Gastrocnemius medialis (tissue), 4 donors: ENCODE data around the gene MYO18B. TPM values are rescaled to one million over a fixed set of nuclear protein-coding genes. Genes with fewer than 3 reads are reported as not detected.
A peak's percentile ranks its signal among the peaks of the same experiment; 100 is the strongest.

Experiments
- ATAC-seq, 2 donors: fragments of 150-250 bp; one replicate each; pipeline ENCODE4 v1.9.1; 2016
- DNase-seq, 2 donors: peaks; one replicate each; pipeline ENCODE4 v3.0.0-alpha.2; 2019
- H3K27ac ChIP-seq, 4 donors: fragments of 200-600 bp; sonication (generic); 1 replicate in 1 of 4; 2 replicates in 3 of 4; pipeline ENCODE4 v1.5.1; 2016 to 2018; ENCODE audit warnings: mild to moderate bottlenecking in 2 of 4, moderate library complexity in 1 of 4
- H3K27me3 ChIP-seq, 3 donors: fragments of 200-600 bp; sonication (generic) in 2 of 3; 1 replicate in 1 of 3; 2 replicates in 2 of 3; pipeline versions ENCODE4 v1.5.1 to v1.6.0; 2016 to 2019; ENCODE audit warnings: mild to moderate bottlenecking in 1 of 3, moderate library complexity in 1 of 3
- H3K36me3 ChIP-seq, 2 donors: fragments of 200-600 bp; sonication (generic) in 1 of 2; one replicate each; pipeline ENCODE4 v1.5.1; 2017 to 2018
- H3K4me1 ChIP-seq, 2 donors: fragments of 200-600 bp; sonication (generic) in 1 of 2; one replicate each; pipeline ENCODE4 v1.5.1; 2016 to 2017; ENCODE audit warnings: mild to moderate bottlenecking in 2 of 2
- H3K4me3 ChIP-seq, 4 donors: fragments of 200-600 bp; sonication (generic) in 3 of 4; 1 replicate in 1 of 4; 2 replicates in 3 of 4; pipeline ENCODE4 v1.5.1; 2016 to 2019; ENCODE audit warnings: mild to moderate bottlenecking in 2 of 4
- H3K9me3 ChIP-seq, 3 donors: fragments of 200-600 bp; sonication (generic) in 2 of 3; 1 replicate in 1 of 3; 2 replicates in 2 of 3; pipeline ENCODE4 v1.5.1; 2016 to 2019
- CTCF ChIP-seq, 5 experiments: fragments of 450-650 bp in 3 of 5; fragments of 200-600 bp in 2 of 5; sonication (generic) in 2 of 5; IDR thresholded peaks in 4 of 5; conservative IDR thresholded peaks in 1 of 5; 1 replicate in 4 of 5; 2 replicates in 1 of 5; pipeline ENCODE4 v1.5.1; 2016 to 2019; ENCODE audit warnings: antibody characterized with exemption in 5 of 5, mild to moderate bottlenecking in 3 of 5, moderate library complexity in 3 of 5
- POLR2A ChIP-seq, 2 donors: fragments of 450-650 bp; IDR thresholded peaks; one replicate each; pipeline ENCODE4 v1.6.1; 2017; ENCODE audit warnings: antibody characterized with exemption in 2 of 2, mild to moderate bottlenecking in 2 of 2, moderate library complexity in 2 of 2
- in situ Hi-C, 4 donors: fragments of 200-750 bp; cut with MboI; loops; one replicate each; pipeline versions ENCODE4 v1.15.0 to v1.8.0; 2017; ENCODE audit warnings: low sequenced_read_pairs in 4 of 4
- intact Hi-C: fragments of 100-400 bp; cut with DNase I; formaldehyde crosslinking; loops from one replicate; pipeline ENCODE4 v1.15.1; 2023; ENCODE audit warnings: low total_unique reads
- total RNA-seq, 4 donors: library from RNA; depleted of rRNA; stranded (reverse); fragments of >200 nt; gene quantifications; one replicate each; pipeline versions ENCODE4 v1.1.0 to v1.2.3, GENCODE V29; 2016

Gene MYO18B
- total RNA-seq, 4 donors from 2014 or later, result 273 to 408 (median 362) TPM

- DNase-seq (no peak), ATAC-seq (no peak)
- Histone ChIP-seq H3K4me3 (no peak overlapping the region), H3K9me3 (no peaks in the 10 kb centered on the region), H3K27ac (no peak overlapping the region), H3K4me1 (no peaks in the 10 kb centered on the region), H3K27me3 (no peaks in the 10 kb centered on the region), H3K36me3 (peaks cover 0 to 55% of the 10 kb centered on the region in 2 donors)
- in situ Hi-C loops (no loop called here), intact Hi-C loops (no loop called here)
- TF ChIP-seq CTCF (IDR thresholded peaks at IDR 0.05 in 4 of 5, conservative IDR thresholded peaks at IDR 0.05 in 1 of 5) (no peak), POLR2A (IDR thresholded peaks at IDR 0.05) (no peak)
Measured at GRCh38 chr22:25964961-25965730, 223.2 kb downstream of the MYO18B start.

- TF ChIP-seq POLR2A (IDR thresholded peaks at IDR 0.05) (no peak), CTCF (IDR thresholded peaks at IDR 0.05 in 4 of 5, conservative IDR thresholded peaks at IDR 0.05 in 1 of 5) (no peak)
- ATAC-seq, result no peak
Measured at GRCh38 chr22:25966448-25966913, 224.5 kb downstream of the MYO18B start.

GRCh38 chr22:25969286-25969685 lies 227.3 kb downstream of the MYO18B start:
- intact Hi-C loops (no loop called here), in situ Hi-C loops (no loop called here)
- Histone ChIP-seq H3K27ac (no peak overlapping the region), H3K9me3 (no peaks in the 10 kb centered on the region), H3K4me1 (no peaks in the 10 kb centered on the region), H3K36me3 (peaks cover 0 to 18% of the 10 kb centered on the region in 2 donors), H3K4me3 (no peak overlapping the region), H3K27me3 (no peaks in the 10 kb centered on the region)
- TF ChIP-seq CTCF (IDR thresholded peaks at IDR 0.05 in 4 of 5, conservative IDR thresholded peaks at IDR 0.05 in 1 of 5) (no peak), POLR2A (IDR thresholded peaks at IDR 0.05) (no peak)
- ATAC-seq (no peak), DNase-seq (no peak)

More at GRCh38 chr22:25966448-25966913, 224.5 kb downstream of the MYO18B start:
- no peak overlapping the region for H3K27ac ChIP-seq
- in situ Hi-C loops, result no loop called here
- no peaks in the 10 kb centered on the region for H3K4me1 ChIP-seq
- H3K27me3 ChIP-seq, result no peaks in the 10 kb centered on the region
- intact Hi-C loops, result no loop called here
- H3K36me3 ChIP-seq, result peaks cover 0 to 41% of the 10 kb centered on the region in 2 donors
- no peak for DNase-seq
- H3K9me3 ChIP-seq, result no peaks in the 10 kb centered on the region
- H3K4me3 ChIP-seq, result no peak overlapping the region

- in situ Hi-C loops (no loop called here), intact Hi-C loops (no loop called here)
- Histone ChIP-seq H3K27ac (peak overlapping the region in 1 of 4 donors; percentile 41), H3K4me1 (no peaks in the 10 kb centered on the region), H3K27me3 (no peaks in the 10 kb centered on the region), H3K36me3 (peaks cover 0 to 12% of the 10 kb centered on the region in 2 donors), H3K9me3 (no peaks in the 10 kb centered on the region), H3K4me3 (no peak overlapping the region)
- TF ChIP-seq CTCF (IDR thresholded peaks at IDR 0.05 in 4 of 5, conservative IDR thresholded peaks at IDR 0.05 in 1 of 5), result no peak
- no peak for TF ChIP-seq POLR2A (IDR thresholded peaks at IDR 0.05)
- ATAC-seq (no peak), DNase-seq (no peak)
Measured at GRCh38 chr22:25969901-25970300, 227.9 kb downstream of the MYO18B start.
